Fibroblast of lung (primary cell): ENCODE measurements around the gene SGPP2.

Source experiments
- EZH2 ChIP-seq: IDR thresholded peaks from 2 replicates; pipeline ENCODE4 v1.5.1; 2012; ENCODE audit warnings: low read length, control low read depth, mild to moderate bottlenecking; ENCODE audit errors: missing control alignments
- TF ChIP-seq, protein P1 (sequence below), 2 donors: IDR thresholded peaks in 1 of 2; conservative IDR thresholded peaks in 1 of 2; 1 replicate in 1 of 2; 2 replicates in 1 of 2; pipeline ENCODE4 v1.5.1; 2011 to 2012; ENCODE audit warnings: low read length in 2 of 2, control low read depth in 1 of 2, inconsistent platforms in 1 of 2, low read depth in 1 of 2, mild to moderate bottlenecking in 1 of 2

DNA sequence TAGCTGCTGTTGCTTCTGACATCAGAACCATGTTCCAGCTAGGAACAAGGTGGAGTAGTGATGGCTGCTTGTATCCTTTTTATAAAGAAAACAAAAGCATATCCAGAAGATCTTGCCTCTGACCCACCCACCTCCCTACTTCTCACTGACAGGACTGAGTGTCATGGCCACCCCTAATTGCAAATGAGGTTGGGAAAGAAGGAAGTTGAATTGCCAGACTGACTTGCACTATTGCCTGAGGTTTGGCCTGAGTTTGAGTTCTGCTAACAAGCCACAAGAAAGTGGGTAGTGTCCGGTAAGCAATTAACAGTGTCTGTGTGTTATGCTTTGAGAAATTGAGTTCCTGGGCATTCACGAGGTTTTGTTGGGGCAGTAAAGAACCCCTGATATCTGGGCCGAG lies 22.8 kb downstream of the SGPP2 start:
- TF ChIP-seq, protein P1, sequence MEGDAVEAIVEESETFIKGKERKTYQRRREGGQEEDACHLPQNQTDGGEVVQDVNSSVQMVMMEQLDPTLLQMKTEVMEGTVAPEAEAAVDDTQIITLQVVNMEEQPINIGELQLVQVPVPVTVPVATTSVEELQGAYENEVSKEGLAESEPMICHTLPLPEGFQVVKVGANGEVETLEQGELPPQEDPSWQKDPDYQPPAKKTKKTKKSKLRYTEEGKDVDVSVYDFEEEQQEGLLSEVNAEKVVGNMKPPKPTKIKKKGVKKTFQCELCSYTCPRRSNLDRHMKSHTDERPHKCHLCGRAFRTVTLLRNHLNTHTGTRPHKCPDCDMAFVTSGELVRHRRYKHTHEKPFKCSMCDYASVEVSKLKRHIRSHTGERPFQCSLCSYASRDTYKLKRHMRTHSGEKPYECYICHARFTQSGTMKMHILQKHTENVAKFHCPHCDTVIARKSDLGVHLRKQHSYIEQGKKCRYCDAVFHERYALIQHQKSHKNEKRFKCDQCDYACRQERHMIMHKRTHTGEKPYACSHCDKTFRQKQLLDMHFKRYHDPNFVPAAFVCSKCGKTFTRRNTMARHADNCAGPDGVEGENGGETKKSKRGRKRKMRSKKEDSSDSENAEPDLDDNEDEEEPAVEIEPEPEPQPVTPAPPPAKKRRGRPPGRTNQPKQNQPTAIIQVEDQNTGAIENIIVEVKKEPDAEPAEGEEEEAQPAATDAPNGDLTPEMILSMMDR (conservative IDR thresholded peaks at IDR 0.05 in 1 of 2, IDR thresholded peaks at IDR 0.05 in 1 of 2; ENCODE audit: low read depth in 1 of 2, low read length in 2 of 2) = no peak
- TF ChIP-seq EZH2 = no peak
